ENCODE results near the gene ARPC4.

The ARPC4 gene

GRCh38 chr3:9792405-9793160, at the start of gene ARPC4, which contains the start of gene TADA3:
ARPC4 (plus strand) TSS chr3:9793082; CDS start chr3:9793122, 40 bp downstream.
TADA3 (minus strand) TSS chr3:9792473; CDS start chr3:9791466, 1,007 bp downstream.
- peak; percentile 97 for DNase-seq

GRCh38 chr3:9743548-9743947, 49.3 kb upstream of the ARPC4 start:
- no peak for DNase-seq

- no peak for DNase-seq
Measured at GRCh38 chr3:9744162-9744561, 48.7 kb upstream of the ARPC4 start.

GRCh38 chr3:9745521-9745920, 47.4 kb upstream of the ARPC4 start:
- no peak for DNase-seq

GRCh38 chr3:9746330-9746729, 46.6 kb upstream of the ARPC4 start:
- DNase-seq: no peak

GRCh38 chr3:9747267-9747666, 45.6 kb upstream of the ARPC4 start:
- DNase-seq: no peak

GRCh38 chr3:9748031-9748430, 44.9 kb upstream of the ARPC4 start:
- DNase-seq: no peak

GRCh38 chr3:9749296-9749644, 43.6 kb upstream of the ARPC4 start:
- DNase-seq: no peak

GRCh38 chr3:9749645-9750555, 43.0 kb upstream of the ARPC4 start, which contains the start of gene OGG1:
OGG1 (plus strand) TSS chr3:9749952; CDS start chr3:9750287, 335 bp downstream.
- DNase-seq: peak; percentile 95

GRCh38 chr3:9750556-9751411, 42.1 kb upstream of the ARPC4 start:
- DNase-seq: no peak

- no peak for DNase-seq
Measured at GRCh38 chr3:9754678-9755077, 38.2 kb upstream of the ARPC4 start.

- no peak for DNase-seq
Measured at GRCh38 chr3:9757427-9757826, 35.5 kb upstream of the ARPC4 start.

GRCh38 chr3:9760779-9761505, 31.9 kb upstream of the ARPC4 start:
- DNase-seq: no peak

- DNase-seq: no peak
Measured at GRCh38 chr3:9761919-9762318, 31.0 kb upstream of the ARPC4 start.

GRCh38 chr3:9762871-9763270, 30.0 kb upstream of the ARPC4 start:
- no peak for DNase-seq

GRCh38 chr3:9765865-9766264, 27.0 kb upstream of the ARPC4 start:
- DNase-seq: no peak

GRCh38 chr3:9767418-9767817, 25.5 kb upstream of the ARPC4 start:
- no peak for DNase-seq

GRCh38 chr3:9768141-9768775, 24.6 kb upstream of the ARPC4 start:
- no peak for DNase-seq

- no peak for DNase-seq
Measured at GRCh38 chr3:9769012-9769411, 23.9 kb upstream of the ARPC4 start.

- peak; percentile 63 for DNase-seq
Measured at GRCh38 chr3:9769426-9770275, 23.2 kb upstream of the ARPC4 start, which contains the start of gene CAMK1. CAMK1 (minus strand) TSS chr3:9769947; CDS start chr3:9767749, 2,198 bp downstream.

All from midbrain (tissue), 1 donor.